MM.1S (cell line): ENCODE results near the gene MMP23B.

Experiments used
- EZH2 ChIP-seq: fragments of 300-600 bp; sonication (generic); optimal IDR thresholded peaks from 2 replicates; pipeline ENCODE3; 2017; ENCODE audit warnings: low read depth, mild to moderate bottlenecking, antibody characterized with exemption, low read length, mixed read lengths
- TF ChIP-seq, protein P1 (sequence below): fragments of 300-600 bp; sonication (generic); IDR thresholded peaks from 2 replicates; pipeline ENCODE4 v1.5.1; 2016; ENCODE audit warnings: antibody characterized with exemption, low read length, mixed read lengths

DNA sequence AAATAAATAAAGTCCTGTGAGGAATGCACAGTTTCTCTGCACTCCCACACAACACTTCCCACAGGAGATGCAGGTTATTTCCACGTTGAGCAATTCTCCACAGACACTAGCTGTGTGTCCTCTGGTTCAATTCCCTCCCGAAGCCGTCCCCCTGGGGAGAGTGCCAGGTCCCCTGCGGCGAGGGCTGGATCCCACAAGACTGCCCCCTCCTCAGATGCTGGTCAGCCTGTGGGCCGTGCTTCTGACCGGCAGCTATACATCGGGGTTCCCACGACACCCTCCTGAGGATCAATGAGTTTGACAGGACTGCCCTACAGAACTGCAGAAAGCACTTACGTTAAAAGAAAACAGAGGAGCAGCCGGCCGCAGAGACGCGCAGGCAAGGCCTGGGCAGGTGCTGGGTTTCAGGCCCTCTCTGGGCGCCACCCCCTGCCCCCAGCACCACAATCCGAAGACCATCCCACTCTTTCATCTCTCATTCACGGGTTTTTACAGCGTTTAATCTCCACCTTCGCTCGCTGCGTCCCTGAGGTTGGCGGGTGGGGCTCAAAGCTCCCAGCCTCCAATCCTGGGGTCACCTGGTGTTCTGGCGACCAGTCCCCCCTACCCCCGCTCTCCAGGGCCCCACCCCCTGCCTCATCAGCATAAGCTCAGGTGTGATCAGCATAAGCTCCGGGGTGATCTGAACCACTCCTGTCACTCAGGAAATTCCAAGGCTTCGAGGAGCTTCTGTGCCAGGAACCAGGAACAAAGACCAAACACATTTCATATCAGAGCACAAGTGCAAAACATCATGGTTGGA, 51.3 kb downstream of the MMP23B start:
- TF ChIP-seq, protein P1, sequence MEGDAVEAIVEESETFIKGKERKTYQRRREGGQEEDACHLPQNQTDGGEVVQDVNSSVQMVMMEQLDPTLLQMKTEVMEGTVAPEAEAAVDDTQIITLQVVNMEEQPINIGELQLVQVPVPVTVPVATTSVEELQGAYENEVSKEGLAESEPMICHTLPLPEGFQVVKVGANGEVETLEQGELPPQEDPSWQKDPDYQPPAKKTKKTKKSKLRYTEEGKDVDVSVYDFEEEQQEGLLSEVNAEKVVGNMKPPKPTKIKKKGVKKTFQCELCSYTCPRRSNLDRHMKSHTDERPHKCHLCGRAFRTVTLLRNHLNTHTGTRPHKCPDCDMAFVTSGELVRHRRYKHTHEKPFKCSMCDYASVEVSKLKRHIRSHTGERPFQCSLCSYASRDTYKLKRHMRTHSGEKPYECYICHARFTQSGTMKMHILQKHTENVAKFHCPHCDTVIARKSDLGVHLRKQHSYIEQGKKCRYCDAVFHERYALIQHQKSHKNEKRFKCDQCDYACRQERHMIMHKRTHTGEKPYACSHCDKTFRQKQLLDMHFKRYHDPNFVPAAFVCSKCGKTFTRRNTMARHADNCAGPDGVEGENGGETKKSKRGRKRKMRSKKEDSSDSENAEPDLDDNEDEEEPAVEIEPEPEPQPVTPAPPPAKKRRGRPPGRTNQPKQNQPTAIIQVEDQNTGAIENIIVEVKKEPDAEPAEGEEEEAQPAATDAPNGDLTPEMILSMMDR: no peak
- TF ChIP-seq EZH2: no peak
